DMS79 (cell line): ENCODE data around the gene CDK14.
"Not testable (repeated sequence)": the region's sequence is repeated elsewhere in the genome, so short reads cannot be mapped to it uniquely, and the experiment has no call there.

ENCODE experiments used
- DNase-seq: peaks from one replicate; lab custom pipeline; 2025; lab: John Stamatoyannopoulos, UW

CDK14 gene

DNA sequence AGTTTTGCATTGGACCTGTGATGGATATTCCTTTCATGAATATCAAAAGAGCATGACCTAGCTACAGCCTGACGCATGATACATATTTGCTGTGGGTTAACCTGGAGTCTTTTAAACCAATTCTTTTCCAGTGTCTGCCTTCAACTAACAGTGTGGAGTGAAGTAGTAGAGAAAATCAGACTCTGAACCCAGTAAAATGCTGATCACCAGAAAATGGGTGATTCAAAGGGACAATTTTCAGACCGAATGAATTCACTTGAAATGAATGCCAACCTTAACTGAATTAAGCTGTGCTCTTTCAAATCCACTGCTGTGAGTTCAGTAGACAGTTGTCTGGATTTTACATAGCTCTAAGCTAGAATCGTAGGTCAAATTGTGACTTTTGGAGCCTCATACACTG lies 123.0 kb downstream of the CDK14 start:
- no peak for DNase-seq

DNA sequence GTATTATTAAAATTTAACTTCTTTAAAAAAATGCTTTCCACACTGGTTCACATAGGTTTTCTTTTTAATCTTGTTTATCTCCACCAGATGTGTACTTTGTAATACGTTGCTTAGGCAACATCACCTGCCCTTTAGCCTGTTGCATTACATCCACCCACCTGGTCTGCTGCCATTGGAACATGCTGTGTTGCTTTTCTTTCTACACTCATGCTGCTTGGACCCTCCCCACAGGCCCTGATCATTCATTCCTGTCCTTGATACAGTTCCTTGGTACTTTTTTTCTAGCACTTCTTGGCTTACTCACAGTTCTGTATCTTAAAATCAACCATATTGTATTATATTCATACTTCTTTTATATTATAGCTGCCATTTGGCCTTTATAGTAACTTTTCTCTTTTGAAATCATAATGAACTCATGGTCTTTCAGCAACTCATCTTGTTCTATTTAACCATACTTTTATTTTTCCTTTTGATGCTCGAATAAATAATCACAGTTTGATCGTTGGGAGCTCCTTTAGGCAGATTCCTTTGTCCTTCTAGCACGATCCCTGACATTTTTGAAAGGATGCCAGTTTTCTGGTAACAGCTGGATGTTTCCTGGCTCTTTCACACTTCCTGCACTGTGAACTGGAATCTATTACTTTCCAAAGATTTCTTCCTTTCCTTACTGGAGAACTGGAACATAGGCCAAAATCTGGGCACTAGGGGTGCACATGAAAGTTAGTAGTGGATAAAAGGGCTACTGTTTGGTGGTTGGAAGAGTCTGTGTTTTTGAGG lies 125.1 kb downstream of the CDK14 start:
- no peak for DNase-seq

DNA sequence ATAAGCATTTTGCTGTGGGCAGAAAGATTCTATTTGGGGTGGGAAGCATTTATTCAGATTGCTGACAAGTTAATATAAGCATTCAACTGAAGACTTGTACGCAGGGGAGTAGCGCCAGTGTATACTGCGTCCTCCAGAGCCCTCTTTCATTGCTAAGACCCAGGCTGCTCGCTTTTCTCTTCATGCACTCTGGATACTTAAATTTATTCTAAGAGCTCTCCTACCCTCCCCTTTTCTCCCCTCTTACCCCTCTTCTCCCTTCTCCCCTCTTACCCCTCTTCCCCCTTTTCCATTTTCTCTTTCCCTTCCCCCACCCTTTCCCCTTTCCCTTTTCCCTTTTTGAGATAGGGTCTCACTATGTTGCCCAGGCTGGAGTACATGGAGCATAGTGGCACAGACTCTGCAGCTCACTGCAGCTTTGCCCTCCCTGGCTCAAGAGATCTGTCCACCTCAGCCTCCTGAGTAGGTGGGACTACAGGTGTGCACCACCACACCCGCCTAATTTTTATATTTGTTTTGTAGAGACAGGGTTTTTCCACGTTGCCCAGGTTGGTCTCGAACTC lies 125.8 kb downstream of the CDK14 start:
- DNase-seq: no peak

DNA sequence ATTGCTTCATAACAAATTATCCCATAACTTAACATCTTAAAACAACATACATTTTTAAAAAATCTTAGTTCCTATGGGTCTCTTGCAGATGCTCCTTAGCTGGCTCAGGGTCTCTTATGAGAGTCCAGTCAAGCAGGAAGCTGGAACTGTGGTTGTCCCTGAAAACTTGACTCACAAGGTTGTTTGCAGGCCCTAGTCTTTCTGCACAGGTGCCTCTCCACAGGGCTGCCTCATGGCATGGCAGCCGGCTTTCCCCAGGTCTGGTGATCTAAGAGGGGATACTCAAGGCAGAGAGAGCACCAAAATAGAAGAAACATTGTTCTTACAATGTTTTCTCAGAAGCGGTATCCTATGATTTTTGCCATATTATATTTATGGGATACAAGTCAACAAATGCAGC lies 127.1 kb downstream of the CDK14 start:
- DNase-seq: no peak

DNA sequence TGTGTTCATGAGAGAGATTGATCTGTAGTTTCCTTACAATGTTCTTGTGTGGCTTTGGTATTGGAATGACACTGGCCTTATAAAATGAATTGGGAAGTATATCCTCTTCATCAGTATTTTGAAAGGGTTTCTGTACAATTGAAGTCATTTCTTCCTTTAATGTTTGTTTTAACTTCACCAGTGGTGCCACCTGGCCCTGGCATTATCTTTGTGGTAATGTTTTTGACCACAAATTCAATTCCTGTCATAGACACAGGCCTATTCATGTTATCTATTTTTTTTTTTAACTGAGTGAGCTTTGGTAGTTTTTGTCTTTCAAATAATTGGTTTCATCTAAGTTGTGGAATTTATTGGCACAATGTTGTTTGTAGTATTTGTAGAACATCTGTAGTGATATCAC lies 127.7 kb downstream of the CDK14 start:
- DNase-seq: no peak

DNA sequence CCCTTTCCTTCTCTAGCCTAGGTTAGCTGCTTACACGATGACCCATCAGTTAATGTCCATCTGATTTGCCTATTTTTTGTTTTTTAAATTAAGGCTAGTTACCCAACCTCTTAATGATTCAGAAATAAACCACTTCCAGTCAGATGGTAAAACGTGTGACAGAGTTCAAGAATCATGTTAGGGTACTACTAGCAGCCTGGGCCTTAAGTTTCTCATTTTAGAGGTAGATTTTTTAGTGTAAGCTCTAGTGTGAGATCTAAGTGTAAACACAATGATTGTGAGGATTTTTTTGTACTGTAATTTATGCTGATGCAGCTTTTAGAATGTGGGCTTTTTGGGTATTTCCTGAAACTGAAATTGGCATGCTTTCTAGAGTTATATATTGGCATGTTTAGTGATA lies 130.0 kb downstream of the CDK14 start:
- no peak for DNase-seq

DNA sequence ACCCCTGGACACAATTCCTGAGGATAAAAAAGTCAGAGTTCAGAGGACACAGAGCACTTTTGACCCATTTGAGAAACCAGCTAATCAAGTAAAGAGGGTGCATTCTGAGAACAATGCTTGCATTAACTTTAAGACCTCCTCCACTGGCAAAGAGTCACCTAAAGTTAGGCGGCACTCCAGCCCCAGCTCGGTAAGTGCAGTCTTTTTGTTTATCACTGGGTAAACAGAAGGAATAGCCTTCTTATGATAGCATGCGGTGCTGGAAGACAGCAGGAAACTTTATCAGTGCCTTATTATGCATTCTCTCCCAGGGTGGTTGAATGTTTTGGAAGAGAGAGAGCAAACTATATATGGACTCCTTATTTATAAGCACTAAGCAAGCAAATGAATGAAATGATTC lies 130.5 kb downstream of the CDK14 start:
- no peak for DNase-seq

DNA sequence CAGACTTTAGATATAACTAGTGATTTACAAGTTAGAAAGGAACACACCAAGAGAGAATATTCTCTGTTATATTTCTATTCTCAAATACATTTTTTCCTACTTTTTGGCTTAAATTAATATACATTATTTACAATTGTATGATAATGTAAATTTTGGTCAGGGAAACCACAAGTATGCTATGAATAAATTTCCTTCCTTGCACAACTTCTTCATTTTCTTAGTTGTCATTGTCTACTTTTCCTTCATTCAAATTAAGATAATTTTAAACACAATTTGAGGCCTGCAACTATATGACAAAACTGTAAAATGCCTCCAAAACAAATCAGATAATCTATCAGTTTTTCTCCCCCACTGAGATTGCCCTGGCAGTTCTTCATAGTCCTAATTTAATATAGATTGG lies 131.3 kb downstream of the CDK14 start:
- no peak for DNase-seq

DNA sequence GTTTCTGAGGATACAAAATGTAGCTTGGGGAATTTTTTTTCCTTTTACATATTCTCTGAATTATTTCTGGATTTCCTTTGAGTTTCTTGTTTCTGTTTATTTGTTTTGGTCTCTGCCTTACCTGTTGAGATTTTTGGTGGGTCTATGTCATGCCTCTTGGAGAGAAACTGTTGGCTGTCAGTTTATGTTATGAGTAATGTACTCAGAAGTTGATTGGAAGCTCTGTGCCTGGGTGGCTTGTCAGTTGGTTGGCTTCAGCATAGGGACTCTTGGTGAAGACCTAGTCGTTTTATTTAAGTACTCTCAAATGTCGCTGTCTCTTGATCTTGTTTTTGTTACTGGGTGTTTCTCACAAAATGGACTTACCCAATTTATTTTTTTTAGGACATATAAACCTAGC lies 132.4 kb downstream of the CDK14 start:
- DNase-seq: no peak

DNA sequence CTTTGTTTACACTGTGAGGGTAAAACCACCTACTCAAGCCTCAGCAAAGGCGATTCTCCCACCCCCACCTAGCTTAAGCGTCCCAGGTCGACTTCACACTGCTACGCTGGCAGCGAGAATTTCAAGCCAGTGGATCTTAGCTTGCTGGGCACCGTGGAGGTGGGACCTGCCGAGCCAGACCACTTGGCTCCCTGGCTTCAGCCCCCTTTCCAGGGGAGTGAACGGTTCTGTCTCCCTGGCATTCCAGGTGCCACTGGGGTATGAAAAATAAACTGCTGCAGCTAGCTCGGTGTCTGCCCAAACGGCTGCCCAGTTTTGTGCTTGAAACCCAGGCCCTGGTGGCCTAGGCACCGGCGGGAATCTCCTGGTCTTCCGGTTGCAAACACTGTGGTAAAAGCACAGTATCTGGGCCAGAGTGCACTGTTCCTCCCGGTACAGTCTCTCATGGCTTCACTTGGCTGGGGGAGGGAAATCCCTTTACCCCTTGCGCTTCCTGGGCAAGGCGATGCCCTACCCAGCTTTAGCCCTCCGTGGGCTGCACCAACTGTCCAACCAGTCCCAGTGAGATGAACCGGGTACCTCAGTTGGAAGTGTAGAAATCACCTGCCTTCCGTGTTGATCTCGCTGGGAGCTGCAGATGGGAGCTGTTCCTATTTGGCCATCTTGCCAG lies 139.6 kb downstream of the CDK14 start:
- DNase-seq: not testable (repeated sequence)

DNA sequence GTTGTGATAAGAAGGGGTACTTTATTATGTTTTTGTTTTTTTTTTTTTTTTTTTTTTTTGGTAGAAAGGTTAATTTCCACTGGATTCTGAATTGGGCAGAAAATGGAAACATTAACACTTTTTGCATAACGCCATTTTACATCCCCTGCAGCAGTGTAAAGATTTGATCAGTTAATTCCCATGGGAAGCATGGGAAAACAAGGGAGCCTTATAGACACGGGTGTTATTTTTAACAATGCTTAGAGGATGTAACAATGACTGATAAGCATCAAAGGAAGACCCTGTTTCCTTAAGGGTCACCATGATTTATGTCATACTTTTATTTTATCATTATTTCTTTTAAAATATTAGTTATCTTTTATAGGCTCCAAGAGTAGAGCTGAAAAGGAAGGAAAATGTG lies 140.2 kb downstream of the CDK14 start:
- DNase-seq: no peak

DNA sequence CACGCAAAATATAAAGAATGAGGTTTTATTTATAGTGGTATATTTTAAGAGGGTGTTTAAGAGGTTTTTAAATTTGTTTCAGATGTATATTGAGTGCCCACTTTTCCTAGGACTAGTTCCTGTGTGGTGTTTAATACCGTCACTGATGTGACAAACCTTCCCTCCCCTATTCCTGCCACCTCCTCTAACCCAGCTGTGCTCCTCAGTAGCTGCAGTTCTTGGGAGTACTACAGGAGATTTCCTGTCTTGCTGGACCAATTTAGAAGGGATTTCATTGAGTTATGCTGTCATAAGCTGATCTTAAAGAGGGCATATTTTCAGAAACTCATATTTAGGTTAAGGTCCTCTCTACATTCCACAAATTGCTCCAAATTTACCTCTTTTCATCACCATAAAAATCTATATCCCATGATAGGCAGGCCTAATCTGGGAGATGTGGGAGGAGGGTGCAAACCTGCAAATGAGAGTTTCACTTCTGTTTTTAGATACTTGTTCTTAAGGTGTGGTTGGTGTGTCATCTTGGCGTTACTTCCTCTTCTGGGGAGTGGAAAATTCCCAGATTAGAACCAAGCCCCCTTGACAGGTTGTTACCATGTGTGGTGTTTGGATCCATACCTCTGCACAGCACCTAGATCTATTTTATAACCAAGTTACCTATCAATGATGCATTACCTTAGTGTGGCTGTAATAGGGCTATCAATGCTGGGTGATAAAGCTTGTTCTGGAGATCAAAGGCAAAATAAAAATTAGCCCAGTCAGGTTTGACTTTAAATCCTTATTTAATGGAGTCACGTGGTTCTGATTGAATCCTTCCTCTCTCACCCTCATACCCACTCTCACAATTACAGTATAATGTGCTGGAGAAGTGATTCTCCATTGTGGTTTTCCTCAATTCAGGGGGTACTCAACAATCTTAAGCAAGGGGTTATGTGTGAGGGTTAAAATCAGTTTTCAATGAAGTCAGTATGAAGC lies 141.1 kb downstream of the CDK14 start:
- no peak for DNase-seq

DNA sequence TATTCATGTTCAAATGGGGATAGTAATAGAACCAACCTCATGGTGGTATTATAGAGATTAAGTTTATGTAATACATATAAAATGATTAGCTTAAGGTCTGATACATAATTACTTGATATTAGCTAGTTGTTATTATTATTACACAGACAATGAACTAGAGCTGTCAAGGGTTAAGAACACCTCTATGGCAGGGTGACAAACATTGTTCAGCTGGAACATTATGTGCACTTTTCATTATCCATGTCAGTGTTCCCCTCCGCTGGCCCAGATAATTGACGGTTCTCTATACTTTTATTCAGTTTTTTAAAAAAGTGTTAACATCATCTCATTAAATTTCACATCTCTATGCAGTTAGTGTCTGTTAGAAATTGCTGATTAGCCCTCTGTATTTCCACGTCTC lies 142.1 kb downstream of the CDK14 start:
- no peak for DNase-seq

DNA sequence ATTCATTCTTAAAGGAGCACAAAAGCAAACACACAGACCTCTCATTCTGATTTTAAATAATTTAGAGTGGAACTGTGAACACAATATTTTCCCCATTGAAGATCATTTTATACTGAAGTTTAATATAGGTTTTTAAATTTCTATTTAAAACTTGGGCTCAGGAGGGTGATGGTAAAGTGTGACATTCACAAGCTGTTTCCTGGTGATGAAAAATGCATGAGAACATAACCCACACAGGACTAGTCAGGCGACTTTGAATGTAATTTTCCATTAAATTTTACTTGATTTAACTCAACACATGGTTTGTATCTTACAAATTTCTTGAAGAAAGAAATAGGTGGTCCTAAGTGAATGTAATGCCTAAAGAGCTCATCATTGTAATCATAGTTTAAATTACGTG lies 143.6 kb downstream of the CDK14 start:
- no peak for DNase-seq

DNA sequence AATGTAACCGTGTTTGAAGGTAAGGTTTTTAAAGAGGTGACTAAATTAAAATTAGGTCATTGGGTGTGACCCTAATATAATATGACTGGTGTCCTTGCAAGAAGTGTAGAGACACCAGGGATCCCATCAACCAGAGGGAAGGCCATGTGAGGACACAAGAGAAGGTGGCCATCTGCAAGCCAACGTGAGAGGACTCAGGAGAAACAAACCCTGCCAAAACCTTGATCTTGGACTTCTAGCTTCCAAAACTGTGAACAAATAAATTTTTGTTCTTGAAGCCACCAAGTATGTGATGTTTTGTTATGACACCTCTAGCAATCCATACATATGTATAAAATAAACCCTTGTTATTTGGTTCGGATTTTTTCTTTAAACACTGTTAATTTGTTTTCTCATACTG lies 144.3 kb downstream of the CDK14 start:
- no peak for DNase-seq

DNA sequence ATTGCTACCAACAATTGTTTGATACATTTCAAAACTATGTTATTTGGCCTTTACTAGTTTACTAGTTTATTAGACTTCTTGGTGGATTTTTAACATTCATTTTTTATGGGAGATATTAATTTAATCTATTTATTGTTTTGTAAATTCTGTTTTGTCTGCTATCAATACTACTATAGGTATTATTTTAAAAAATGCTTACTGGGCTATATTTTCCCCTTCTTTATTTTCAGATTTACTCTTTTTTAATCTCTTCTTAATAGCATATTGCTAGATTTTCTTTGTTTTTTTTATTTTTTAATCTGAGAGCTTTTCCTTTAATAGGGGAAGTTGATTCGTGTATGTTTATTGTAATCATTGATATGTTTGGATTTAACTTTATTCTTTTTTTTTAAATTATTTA lies 147.5 kb downstream of the CDK14 start:
- DNase-seq: no peak

DNA sequence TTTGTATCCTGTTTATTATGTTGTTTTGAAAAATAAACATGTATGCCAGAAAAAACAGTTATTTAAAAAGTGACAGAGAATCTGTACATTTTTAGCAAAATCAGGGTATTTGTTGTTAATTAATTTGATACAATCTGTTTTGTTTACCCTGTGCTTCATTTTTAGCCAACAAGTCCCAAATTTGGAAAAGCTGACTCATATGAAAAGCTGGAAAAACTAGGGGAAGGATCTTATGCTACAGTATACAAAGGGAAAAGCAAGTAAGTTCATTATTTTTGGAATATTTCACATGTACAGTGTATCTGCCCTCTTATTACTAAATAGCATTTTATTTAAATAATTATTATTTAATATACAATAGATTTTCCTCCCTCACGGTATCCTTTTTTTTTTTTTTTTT lies 151.4 kb downstream of the CDK14 start:
- DNase-seq: no peak

DNA sequence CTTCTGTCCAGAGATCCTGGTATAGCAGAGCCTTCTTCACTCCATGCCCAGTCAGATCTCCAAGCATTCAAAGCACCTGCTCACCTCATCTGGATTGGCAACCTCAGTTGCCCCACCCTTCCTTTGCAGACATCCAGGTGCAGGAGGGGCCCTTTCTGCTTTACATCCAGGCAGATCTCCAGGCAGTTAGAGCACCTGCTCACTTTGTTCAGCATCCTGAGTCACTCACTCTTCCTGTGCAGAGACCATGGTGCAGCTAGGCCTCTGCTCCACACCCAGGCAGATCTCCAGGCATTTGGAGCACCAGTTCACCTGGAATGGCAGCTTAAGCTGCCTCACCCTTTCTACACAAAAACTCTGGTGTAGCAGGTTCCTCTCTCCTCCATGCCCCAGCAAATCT lies 153.1 kb downstream of the CDK14 start:
- DNase-seq: no peak

DNA sequence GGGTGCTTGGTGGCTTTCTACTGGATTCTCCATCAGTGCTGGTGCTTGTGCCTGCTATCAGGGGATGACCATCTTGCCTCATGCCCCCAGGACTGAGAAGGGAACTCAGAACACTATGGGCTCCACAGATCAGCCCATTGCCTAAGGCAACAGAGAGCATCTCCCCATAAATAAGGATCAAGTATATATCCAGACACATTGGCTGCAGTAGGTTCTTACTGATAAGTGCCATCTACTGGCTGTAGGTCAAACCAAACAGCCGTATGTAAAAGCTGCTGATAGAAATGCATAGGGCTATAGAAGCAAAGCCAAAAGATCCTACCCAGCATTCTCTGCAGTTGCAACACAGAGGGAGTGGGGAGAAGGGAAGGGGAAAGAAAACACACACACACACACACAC lies 153.7 kb downstream of the CDK14 start:
- DNase-seq: no peak

DNA sequence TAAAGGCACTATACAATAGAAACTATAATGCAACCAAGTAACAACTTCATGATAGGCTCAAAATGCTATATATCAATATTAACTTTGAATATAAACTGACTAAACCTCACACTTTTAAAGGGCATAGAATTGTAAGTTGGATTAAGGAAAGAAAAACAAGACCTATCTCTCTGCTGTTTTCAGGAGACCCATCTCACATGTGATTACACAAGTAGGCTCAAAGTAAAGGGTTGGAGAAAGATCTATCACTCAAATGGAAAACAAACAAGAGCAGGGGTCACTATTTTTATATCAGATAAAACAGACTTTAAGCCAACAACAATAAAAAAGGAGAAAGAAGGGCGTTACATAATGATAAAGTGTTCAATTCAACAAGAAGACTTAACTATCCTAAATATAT lies 155.5 kb downstream of the CDK14 start:
- no peak for DNase-seq

DNA sequence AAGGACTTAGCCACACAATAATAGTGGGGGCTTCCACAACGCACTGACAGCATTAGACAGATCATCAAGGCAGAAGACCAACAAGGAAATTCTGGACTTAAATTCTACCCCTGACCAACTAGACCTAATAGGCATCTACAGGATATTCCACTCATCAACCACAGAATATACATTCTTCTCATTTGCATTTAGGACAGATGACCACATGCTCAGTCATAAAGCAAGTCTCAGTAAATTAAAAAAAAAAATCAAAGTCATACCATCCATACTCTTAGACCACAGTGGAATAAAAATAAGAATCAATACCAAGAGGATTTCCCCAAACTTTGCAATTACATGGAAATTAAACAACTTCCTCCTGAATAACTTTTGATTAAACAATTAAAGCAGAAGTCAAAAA lies 155.9 kb downstream of the CDK14 start:
- no peak for DNase-seq

DNA sequence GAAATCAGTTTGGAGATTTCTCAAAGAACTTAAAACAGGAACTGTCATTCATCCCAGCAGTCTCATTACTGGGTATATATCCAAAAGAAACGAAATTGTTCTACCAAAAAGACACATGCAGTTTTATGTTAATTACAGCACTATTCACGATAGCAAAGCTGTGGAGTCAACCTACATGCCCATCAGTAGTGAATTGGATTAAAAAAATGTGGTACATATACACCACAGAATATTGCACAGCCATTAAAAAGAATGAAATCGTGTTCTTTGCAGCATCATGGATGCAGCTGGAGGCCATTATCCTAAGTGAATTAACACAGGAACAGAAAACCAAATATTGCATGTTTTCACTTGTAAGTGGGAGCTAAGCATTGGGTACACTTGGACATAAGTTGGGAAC lies 158.9 kb downstream of the CDK14 start:
- no peak for DNase-seq
